T1000 (cell line): Measurements from ENCODE around the gene SYNJ2.

Experiments
- DNase-seq: peaks from one replicate; lab custom pipeline; 2025; ENCODE audit warnings: mixed read lengths; lab: John Stamatoyannopoulos, UW

SYNJ2 gene

GRCh38 chr6:158077676-158078075 is 96.0 kb downstream of the SYNJ2 start:
- no peak for DNase-seq

GRCh38 chr6:158078320-158078719 is 96.7 kb downstream of the SYNJ2 start:
- DNase-seq, result no peak

DNA sequence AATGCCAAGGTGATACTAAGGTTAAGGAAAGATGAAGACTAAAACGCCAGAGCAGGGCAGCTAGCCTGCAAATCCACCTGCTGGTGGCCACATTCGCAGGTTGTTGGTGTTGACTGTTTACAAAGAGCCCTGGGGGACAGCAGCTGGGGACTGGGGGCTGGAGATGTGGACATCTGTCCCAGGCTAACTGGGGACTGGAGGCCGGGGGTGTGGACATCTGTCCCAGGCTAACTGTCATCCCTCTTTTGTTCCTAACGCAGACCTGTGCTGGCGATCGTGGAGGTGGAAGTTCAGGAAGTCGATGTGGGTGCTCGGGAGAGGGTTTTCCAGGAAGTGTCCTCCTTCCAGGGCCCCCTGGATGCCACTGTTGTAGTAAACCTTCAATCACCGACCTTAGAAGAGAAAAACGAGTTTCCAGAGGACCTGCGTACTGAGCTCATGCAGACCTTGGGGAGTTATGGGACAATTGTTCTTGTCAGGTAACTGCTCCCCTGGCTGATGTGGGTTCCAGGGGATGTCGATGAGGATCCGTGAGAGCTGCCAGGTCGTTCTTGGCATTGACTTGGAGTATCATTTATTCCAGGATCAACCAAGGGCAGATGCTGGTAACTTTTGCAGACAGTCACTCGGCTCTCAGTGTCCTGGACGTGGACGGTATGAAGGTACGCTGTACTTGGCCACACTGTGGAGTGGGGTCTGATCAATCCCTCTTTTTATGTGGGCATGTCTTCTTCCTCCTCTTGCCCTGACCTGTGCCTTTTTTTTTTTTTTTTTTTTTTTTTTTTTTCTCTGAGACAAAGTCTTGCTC is 99.4 kb downstream of the SYNJ2 start:
- no peak for DNase-seq

DNA sequence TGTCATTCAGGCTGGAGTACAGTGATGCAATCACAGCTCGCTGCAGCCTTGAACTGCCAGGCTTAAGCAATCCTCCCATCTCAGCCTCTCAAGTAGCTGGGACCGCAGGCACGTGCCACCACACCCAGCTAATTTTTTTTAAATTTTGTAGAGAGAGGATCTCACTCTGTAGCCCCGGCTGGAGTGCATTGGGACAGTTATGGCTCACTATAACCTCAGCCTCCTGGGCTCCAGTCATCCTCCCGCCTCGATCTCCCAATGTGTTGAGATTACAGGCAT is 99.9 kb downstream of the SYNJ2 start:
- DNase-seq, result no peak

- DNase-seq, result no peak
Measured at GRCh38 chr6:158083455-158084325, 102.0 kb downstream of the SYNJ2 start.

DNA sequence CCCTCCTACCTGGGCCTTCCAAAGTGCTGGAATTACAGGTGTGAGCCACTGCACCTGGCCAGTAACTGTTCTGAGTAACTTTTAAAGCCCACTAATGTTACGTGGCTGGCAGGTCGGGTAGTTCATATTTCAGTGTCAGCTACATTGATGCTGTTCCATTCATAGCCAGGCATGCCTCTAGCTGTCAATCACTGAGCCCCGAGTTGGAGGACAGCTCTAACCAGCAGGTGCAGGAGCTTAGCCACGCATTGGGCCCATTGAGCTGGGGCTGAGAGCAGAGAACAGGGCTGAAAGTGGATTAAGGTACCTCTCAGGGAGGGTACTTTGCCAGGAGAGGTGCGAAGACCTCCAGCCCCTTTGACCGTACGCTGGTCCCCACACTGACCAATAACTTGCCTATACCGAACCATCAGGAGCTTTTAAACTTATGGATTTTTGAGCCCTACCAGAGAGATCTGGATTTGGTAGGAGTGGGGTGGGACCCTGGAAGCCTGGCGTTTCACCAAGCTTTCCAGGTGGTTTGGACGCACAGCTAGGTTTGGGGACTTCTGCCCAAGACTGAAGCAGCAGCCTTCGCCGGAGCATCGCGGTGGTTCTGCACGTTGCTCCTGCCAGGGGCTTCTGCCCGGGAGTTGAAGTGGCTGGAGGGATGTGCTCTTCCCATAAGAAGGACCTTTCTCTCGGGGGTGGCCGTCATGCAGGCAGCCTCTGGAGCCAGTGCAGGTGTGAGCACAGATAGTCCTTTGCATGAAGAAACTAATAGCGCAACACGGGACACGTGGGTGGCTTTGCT is 103.8 kb downstream of the SYNJ2 start:
- no peak for DNase-seq

DNA sequence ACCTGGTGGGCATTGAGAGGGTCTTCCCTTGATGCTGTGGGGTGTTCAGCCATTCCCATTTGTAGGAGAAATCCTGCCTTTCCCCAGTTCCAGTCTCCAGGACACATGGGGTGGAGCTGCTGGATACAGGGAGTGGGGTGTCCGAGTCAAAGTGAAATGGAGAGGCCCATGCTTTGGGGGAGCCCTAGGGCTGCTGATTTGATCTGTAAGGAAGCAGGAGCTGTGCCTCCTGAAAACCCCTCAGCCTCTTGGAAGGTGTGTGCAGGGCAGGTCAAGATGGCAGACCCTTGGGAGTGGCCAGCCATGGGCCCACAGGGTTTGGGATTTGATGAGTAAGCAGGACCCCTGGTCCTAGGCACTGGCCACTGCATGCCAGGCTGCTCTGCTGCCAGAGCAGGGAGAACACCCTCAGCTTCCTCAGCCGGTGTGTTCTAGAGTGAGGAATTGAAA is 104.4 kb downstream of the SYNJ2 start:
- no peak for DNase-seq

DNA sequence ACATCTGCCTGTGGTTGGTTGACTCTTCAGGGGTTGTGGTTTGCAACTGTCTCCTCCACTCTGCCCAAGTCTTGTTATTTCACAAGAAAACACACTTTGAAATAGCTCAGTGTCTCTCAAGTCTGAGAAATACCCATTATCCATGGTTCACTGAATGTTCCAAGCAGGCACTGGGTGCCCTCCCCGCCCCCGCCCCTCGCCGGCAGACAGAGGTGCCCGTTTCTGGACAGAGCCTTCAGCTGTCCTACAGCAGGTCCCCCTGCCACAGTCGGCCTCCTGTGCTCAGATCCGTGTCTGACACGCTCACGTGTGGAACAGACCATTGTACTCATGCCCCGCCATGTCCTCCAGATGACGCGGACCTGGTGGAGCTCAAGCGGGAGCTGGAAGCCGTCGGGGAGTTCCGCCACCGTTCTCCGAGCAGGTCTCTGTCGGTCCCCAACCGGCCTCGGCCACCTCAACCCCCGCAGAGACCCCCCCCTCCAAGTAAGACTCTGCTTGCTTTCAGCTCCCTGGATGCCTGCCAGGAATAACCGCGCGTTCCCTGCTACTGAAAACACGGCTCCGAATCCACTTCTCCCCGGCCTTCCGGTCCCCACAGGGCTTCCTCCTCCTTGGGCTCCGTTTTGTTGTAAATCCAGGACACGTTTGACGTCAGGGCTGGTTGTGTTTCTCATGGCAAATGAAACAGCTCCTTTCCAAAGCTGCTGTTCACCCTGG is 105.0 kb downstream of the SYNJ2 start:
- DNase-seq, result no peak

- DNase-seq, result no peak
Measured at GRCh38 chr6:158087224-158087867, 105.7 kb downstream of the SYNJ2 start.

DNA sequence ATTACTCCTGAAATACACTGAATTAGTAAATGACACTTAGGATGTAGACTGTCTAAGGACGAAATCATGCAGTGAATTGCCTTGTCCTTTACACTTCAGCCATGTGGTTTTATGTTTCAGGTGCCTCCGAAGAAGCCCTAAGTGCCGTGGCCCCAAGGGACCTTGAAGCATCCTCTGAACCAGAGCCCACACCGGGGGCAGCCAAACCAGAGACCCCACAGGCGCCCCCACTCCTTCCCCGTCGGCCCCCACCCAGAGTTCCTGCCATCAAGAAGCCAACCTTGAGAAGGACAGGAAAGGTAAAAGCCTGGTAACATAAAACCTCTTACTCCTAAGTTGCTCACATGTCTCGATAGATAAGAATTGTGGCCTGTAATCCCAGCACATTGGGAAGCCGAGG is 111.1 kb downstream of the SYNJ2 start:
- DNase-seq, result no peak

GRCh38 chr6:158095031-158095430 is 113.4 kb downstream of the SYNJ2 start:
- no peak for DNase-seq

DNA sequence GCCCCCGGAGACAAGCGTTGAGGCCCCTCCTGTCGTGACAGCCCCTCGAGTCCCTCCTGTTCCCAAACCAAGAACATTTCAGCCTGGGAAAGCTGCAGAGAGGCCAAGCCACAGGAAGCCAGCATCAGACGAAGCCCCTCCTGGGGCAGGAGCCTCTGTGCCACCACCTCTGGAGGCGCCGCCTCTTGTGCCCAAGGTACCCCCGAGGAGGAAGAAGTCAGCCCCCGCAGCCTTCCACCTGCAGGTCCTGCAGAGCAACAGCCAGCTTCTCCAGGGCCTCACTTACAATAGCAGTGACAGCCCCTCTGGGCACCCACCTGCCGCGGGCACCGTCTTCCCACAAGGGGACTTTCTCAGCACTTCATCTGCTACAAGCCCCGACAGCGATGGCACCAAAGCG is 114.0 kb downstream of the SYNJ2 start:
- DNase-seq, result no peak

- DNase-seq, result no peak
Measured at GRCh38 chr6:158103228-158103627, 121.6 kb downstream of the SYNJ2 start.

GRCh38 chr6:158104696-158105095 is 123.0 kb downstream of the SYNJ2 start:
- DNase-seq, result no peak

DNA sequence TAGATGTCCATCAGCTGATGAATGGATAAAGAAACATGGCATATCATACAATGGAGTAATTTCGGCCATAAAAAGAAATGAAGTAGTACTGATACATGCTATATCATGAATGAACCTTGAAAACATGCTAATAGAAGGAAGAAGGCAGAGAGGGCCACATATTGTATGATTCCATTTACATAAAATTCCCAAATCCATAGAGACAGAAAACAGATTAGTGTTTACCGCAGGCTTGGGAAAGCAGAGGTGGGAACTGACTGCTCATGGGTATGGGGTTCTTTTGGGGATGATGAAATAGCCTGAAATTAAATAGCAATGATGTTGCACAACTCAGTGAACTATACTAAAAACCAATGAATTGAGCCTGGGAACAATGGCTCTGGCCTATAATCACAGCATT is 128.1 kb downstream of the SYNJ2 start:
- DNase-seq, result no peak

DNA sequence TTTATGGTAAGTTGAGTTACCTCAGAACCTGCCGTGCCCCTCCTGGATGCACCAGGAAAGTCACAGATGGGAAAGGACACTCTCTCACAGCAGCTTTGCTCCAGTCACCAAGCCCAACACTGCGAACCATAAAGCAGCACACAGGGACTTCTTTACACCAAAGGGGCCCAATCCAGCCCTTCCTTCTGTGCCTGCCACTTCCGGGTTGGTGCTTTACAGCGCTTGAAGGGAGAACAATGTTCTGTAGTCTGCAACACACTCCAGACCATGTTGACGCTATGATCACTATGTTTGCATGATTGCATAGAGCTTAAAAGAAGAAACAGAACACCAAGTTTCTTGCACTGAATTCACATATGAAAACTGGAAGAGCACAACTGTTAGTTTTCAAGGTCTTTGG is 129.3 kb downstream of the SYNJ2 start:
- no peak for DNase-seq

DNA sequence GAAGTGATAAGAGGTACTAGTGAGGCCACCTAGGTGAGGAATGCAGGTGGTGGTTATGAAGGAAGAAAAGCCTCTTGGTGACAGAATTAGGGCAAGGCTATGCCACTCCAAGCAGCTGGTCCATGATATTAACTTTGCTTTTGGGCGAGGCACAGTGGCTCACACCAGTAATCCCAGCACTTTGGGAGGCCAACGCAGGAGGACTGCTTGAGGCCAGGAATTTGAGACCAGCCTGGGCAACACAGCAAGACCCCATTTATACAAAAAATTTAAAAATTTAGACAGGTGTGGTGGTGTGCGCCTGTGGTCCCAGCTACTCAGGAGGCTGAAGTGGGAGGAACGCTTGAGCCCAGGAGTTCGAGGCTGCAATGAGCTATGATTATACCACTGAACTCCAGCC is 130.3 kb downstream of the SYNJ2 start:
- no peak for DNase-seq

DNA sequence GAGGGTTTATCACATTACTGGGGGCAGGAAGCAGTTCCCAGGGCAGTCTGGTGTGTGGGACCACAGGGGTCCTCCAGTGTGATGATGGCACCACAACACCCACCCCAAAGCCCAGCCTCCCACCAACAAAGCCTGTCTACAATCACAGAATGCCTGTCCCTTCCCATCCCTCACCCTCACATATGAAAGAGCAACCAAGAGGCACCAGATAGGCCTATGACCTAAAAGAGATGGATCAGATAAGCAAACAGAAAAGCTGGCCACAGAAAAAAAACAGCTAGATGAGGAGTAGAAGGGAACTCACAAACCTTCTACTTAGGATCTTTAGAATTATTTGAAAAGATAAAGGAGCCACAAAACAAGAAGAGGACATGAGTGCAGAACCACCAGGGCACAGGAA is 132.1 kb downstream of the SYNJ2 start:
- DNase-seq, result no peak

- DNase-seq, result no peak
Measured at GRCh38 chr6:158115102-158115501, 133.4 kb downstream of the SYNJ2 start.

GRCh38 chr6:158115508-158115907 is 133.8 kb downstream of the SYNJ2 start:
- no peak for DNase-seq

GRCh38 chr6:158118886-158119285 is 137.2 kb downstream of the SYNJ2 start:
- no peak for DNase-seq
